Astrocyte (in vitro differentiated cells and primary cell): ENCODE data around the gene SCAANT1. TPM values are rescaled to one million over a fixed set of nuclear protein-coding genes. Genes with fewer than 3 reads are reported as not detected.

Source experiments
- DNase-seq: peaks from one replicate; pipeline ENCODE4 v3.0.0-alpha.2; 2010; ENCODE audit warnings: low read depth
- FAIRE-seq: peaks from 2 replicates; lab custom pipeline; 2011; peaks lifted over from hg19 to GRCh38; lab: Jason Lieb, UNC
- H2AFZ ChIP-seq: 2 replicates; pipeline ENCODE4 v1.6.0; 2012; ENCODE audit warnings: low read depth, low read length, inconsistent platforms
- H3K27ac ChIP-seq: 2 replicates; pipeline ENCODE4 v1.5.1; 2011; ENCODE audit warnings: low read depth, low read length, inconsistent platforms
- H3K27me3 ChIP-seq: 2 replicates; pipeline ENCODE4 v1.6.0; 2011; ENCODE audit warnings: low read length, inconsistent platforms; ENCODE audit not compliant: insufficient read depth
- H3K36me3 ChIP-seq: 2 replicates; pipeline ENCODE4 v1.5.1; 2011; ENCODE audit warnings: low read length, inconsistent platforms; ENCODE audit not compliant: insufficient read depth
- H3K4me1 ChIP-seq: 2 replicates; pipeline ENCODE4 v1.5.1; 2011; ENCODE audit warnings: low read length, inconsistent platforms; ENCODE audit not compliant: insufficient read depth
- H3K4me2 ChIP-seq: 2 replicates; pipeline ENCODE4 v1.6.0; 2012; ENCODE audit warnings: low read length, inconsistent platforms
- H3K4me3 ChIP-seq: 2 replicates; pipeline ENCODE4 v1.5.1; 2011; ENCODE audit warnings: low read depth, mild to moderate bottlenecking, low read length, inconsistent platforms; ENCODE audit not compliant: insufficient read depth
- H3K79me2 ChIP-seq: 2 replicates; pipeline ENCODE4 v1.6.0; 2012; ENCODE audit warnings: mild to moderate bottlenecking, low read length, inconsistent platforms; ENCODE audit not compliant: insufficient read depth
- H3K9ac ChIP-seq: 2 replicates; pipeline ENCODE4 v1.6.0; 2012; ENCODE audit warnings: mild to moderate bottlenecking, low read length, inconsistent platforms
- H3K9me3 ChIP-seq: 2 replicates; pipeline ENCODE4 v1.5.1; 2012; ENCODE audit warnings: low read depth, mild to moderate bottlenecking, low read length, inconsistent platforms; ENCODE audit not compliant: insufficient read depth
- H4K20me1 ChIP-seq: 2 replicates; pipeline ENCODE4 v1.6.0; 2012; ENCODE audit warnings: low read length, inconsistent platforms; ENCODE audit not compliant: insufficient read depth
- H3K27ac Mint-ChIP-seq: one replicate; pipeline ENCODE4 v1.8.0; 2021; ENCODE audit warnings: mild to moderate bottlenecking, mixed read lengths; ENCODE audit not compliant: unreplicated experiment
- H3K27me3 Mint-ChIP-seq: one replicate; pipeline ENCODE4 v1.8.0; 2021; ENCODE audit warnings: low read depth, mixed read lengths; ENCODE audit not compliant: unreplicated experiment
- H3K36me3 Mint-ChIP-seq: one replicate; pipeline ENCODE4 v1.8.0; 2021; ENCODE audit warnings: low read depth, mixed read lengths; ENCODE audit not compliant: unreplicated experiment
- H3K4me1 Mint-ChIP-seq: one replicate; pipeline ENCODE4 v1.8.0; 2021; ENCODE audit warnings: low read depth, mixed read lengths; ENCODE audit not compliant: unreplicated experiment
- H3K4me3 Mint-ChIP-seq: one replicate; pipeline ENCODE4 v1.8.0; 2021; ENCODE audit warnings: mild to moderate bottlenecking, moderate library complexity, mixed read lengths; ENCODE audit not compliant: unreplicated experiment
- H3K9me3 Mint-ChIP-seq: one replicate; pipeline ENCODE4 v1.8.0; 2021; ENCODE audit warnings: mild to moderate bottlenecking, mixed read lengths; ENCODE audit not compliant: unreplicated experiment
- CTCF ChIP-seq: IDR thresholded peaks from 2 replicates; pipeline ENCODE4 v1.5.1; 2011; ENCODE audit warnings: low read depth, mild to moderate bottlenecking, inconsistent platforms, low read length, moderate library complexity; ENCODE audit not compliant: insufficient read depth
- EZH2 ChIP-seq: IDR thresholded peaks from 2 replicates; pipeline ENCODE4 v1.6.1; 2012; ENCODE audit warnings: mild to moderate bottlenecking, low read length, inconsistent platforms; ENCODE audit not compliant: insufficient read depth
- total RNA-seq: library from RNA; stranded (reverse); gene quantifications from 2 replicates; pipeline ENCODE4 v1.2.1, GENCODE V29; 2021

Gene SCAANT1
- total RNA-seq, 1 donor from 2014 or later = not detected

GRCh38 chr3:63945558-63946096, 33.4 kb upstream of the SCAANT1 start:
- Histone ChIP-seq H3K4me3 (no peak overlapping the region), H3K36me3 (no peaks in the 10 kb centered on the region), H3K79me2 (peaks cover 63% of the 10 kb centered on the region), H3K9ac (no peak overlapping the region), H2AFZ (no peak overlapping the region), H4K20me1 (peaks cover 79% of the 10 kb centered on the region), H3K27ac (no peak overlapping the region), H3K4me2 (no peak overlapping the region), H3K27me3 (no peaks in the 10 kb centered on the region), H3K9me3 (no peaks in the 10 kb centered on the region), H3K4me1 (peaks cover 11% of the 10 kb centered on the region)
- FAIRE-seq (no peak), DNase-seq (no peak)
- H3K36me3 Mint-ChIP-seq = peaks cover 10% of the 10 kb centered on the region
- H3K27me3 Mint-ChIP-seq = no peaks in the 10 kb centered on the region
- TF ChIP-seq EZH2 (no peak), CTCF (no peak)
- no peak overlapping the region for H3K4me3 Mint-ChIP-seq
- H3K27ac Mint-ChIP-seq = no peak overlapping the region
- H3K4me1 Mint-ChIP-seq = peaks cover 39% of the 10 kb centered on the region
- no peaks in the 10 kb centered on the region for H3K9me3 Mint-ChIP-seq

GRCh38 chr3:63943678-63944077, 31.5 kb upstream of the SCAANT1 start:
- no peaks in the 10 kb centered on the region for H3K9me3 Mint-ChIP-seq

More at GRCh38 chr3:63943678-63944077, 31.5 kb upstream of the SCAANT1 start:
- H3K36me3 Mint-ChIP-seq = peaks cover 10% of the 10 kb centered on the region
- H4K20me1 ChIP-seq = peaks cover 88% of the 10 kb centered on the region
- no peaks in the 10 kb centered on the region for H3K27me3 ChIP-seq
- H3K79me2 ChIP-seq = peaks cover 62% of the 10 kb centered on the region
- no peak overlapping the region for H3K4me3 Mint-ChIP-seq
- no peak for FAIRE-seq
- H3K4me2 ChIP-seq = no peak overlapping the region
- TF ChIP-seq EZH2 = no peak
- no peak for TF ChIP-seq CTCF
- H3K9ac ChIP-seq = no peak overlapping the region
- DNase-seq = no peak
- no peak overlapping the region for H3K27ac ChIP-seq
- H3K36me3 ChIP-seq = no peaks in the 10 kb centered on the region
- H3K4me1 ChIP-seq = peaks cover 16% of the 10 kb centered on the region
- H2AFZ ChIP-seq = no peak overlapping the region
- H3K4me1 Mint-ChIP-seq = peaks cover 27% of the 10 kb centered on the region
- no peak overlapping the region for H3K4me3 ChIP-seq
- H3K27ac Mint-ChIP-seq = no peak overlapping the region
- H3K9me3 ChIP-seq = no peaks in the 10 kb centered on the region
- no peaks in the 10 kb centered on the region for H3K27me3 Mint-ChIP-seq
